ENCODE measurements around the gene SSC4D.
"Not testable (repeated sequence)": the region's sequence is repeated elsewhere in the genome, so short reads cannot be mapped to it uniquely, and the experiment has no call there.

Gene SSC4D

GRCh38 chr7:76390092-76390491 is 19.4 kb downstream of the SSC4D start:
- H3K4me3 ChIP-seq (ENCODE audit: low read depth, low read length), result no peak overlapping the region
- DNase-seq (ENCODE audit: low read depth), result no peak

GRCh38 chr7:76387789-76388188 is 21.7 kb downstream of the SSC4D start:
- DNase-seq (ENCODE audit: low read depth); H3K4me3 ChIP-seq (ENCODE audit: low read depth, low read length): not testable (repeated sequence)

- H3K4me3 ChIP-seq (ENCODE audit: low read depth, low read length), result no peak overlapping the region
- no peak for DNase-seq (ENCODE audit: low read depth)
Measured at GRCh38 chr7:76386691-76387260, 22.7 kb downstream of the SSC4D start.

GRCh38 chr7:76383089-76383944 is 26.2 kb downstream of the SSC4D start:
- no peak for DNase-seq (ENCODE audit: low read depth)
- H3K4me3 ChIP-seq (ENCODE audit: low read depth, low read length), result no peak overlapping the region

- H3K4me3 ChIP-seq (ENCODE audit: low read depth, low read length), result no peak overlapping the region
- DNase-seq (ENCODE audit: low read depth), result no peak
Measured at GRCh38 chr7:76381814-76382213, 27.7 kb downstream of the SSC4D start.

GRCh38 chr7:76380623-76380966 is 28.9 kb downstream of the SSC4D start:
- peak overlapping the region; percentile 35 for H3K4me3 ChIP-seq (ENCODE audit: low read depth, low read length)
- DNase-seq (ENCODE audit: low read depth), result no peak

- no peak overlapping the region for H3K4me3 ChIP-seq (ENCODE audit: low read depth, low read length)
- DNase-seq (ENCODE audit: low read depth), result no peak
Measured at GRCh38 chr7:76377186-76377918, 32.1 kb downstream of the SSC4D start.

- no peak overlapping the region for H3K4me3 ChIP-seq (ENCODE audit: low read depth, low read length)
- DNase-seq (ENCODE audit: low read depth), result no peak
Measured at GRCh38 chr7:76375251-76375650, 34.2 kb downstream of the SSC4D start.

GRCh38 chr7:76372984-76373833 is 36.3 kb downstream of the SSC4D start:
- H3K4me3 ChIP-seq (ENCODE audit: low read depth, low read length), result no peak overlapping the region
- DNase-seq (ENCODE audit: low read depth), result no peak

- H3K4me3 ChIP-seq (ENCODE audit: low read depth, low read length), result no peak overlapping the region
- no peak for DNase-seq (ENCODE audit: low read depth)
Measured at GRCh38 chr7:76371396-76371795, 38.1 kb downstream of the SSC4D start.

GRCh38 chr7:76369018-76369417 is 40.5 kb downstream of the SSC4D start:
- H3K4me3 ChIP-seq (ENCODE audit: low read depth, low read length), result no peak overlapping the region
- DNase-seq (ENCODE audit: low read depth), result no peak

GRCh38 chr7:76368190-76368589 is 41.3 kb downstream of the SSC4D start:
- no peak for DNase-seq (ENCODE audit: low read depth)
- H3K4me3 ChIP-seq (ENCODE audit: low read depth, low read length), result no peak overlapping the region

- H3K4me3 ChIP-seq (ENCODE audit: low read depth, low read length), result no peak overlapping the region
- no peak for DNase-seq (ENCODE audit: low read depth)
Measured at GRCh38 chr7:76364198-76364584, 45.3 kb downstream of the SSC4D start.

GRCh38 chr7:76363754-76364153 is 45.7 kb downstream of the SSC4D start:
- H3K4me3 ChIP-seq (ENCODE audit: low read depth, low read length); DNase-seq (ENCODE audit: low read depth): not testable (repeated sequence)

- DNase-seq (ENCODE audit: low read depth), result no peak
- H3K4me3 ChIP-seq (ENCODE audit: low read depth, low read length), result no peak overlapping the region
Measured at GRCh38 chr7:76359978-76360638, 49.4 kb downstream of the SSC4D start.

- peak; percentile 97 for DNase-seq (ENCODE audit: low read depth)
- peak overlapping the region; percentile 93 for H3K4me3 ChIP-seq (ENCODE audit: low read depth, low read length)
Measured at GRCh38 chr7:76359111-76359977, 50.2 kb downstream of the SSC4D start.

GRCh38 chr7:76358481-76359110 is 50.9 kb downstream of the SSC4D start, which contains the start of gene YWHAG:
TSS of gene YWHAG (minus strand) at chr7:76358991. CDS start at chr7:76358808, 183 bp downstream.
- DNase-seq (ENCODE audit: low read depth), result peak; percentile 72

GRCh38 chr7:76358011-76358480 is 51.5 kb downstream of the SSC4D start:
- H3K4me3 ChIP-seq (ENCODE audit: low read depth, low read length), result peak overlapping the region; percentile 93
- DNase-seq (ENCODE audit: low read depth), result no peak

More at GRCh38 chr7:76358481-76359110, 50.9 kb downstream of the SSC4D start, which contains the start of gene YWHAG:
- H3K4me3 ChIP-seq (ENCODE audit: low read depth, low read length), result peak within 1 kb of the TSS; percentile 93

Data from skeletal muscle cell (primary cell).